Endothelial cell of umbilical vein (primary cell): ENCODE measurements around the gene KRTAP4-12. TPM values are rescaled to one million over a fixed set of nuclear protein-coding genes. Genes with fewer than 3 reads are reported as not detected.

Source experiments
- BruUV-seq: library from RNA; stranded (reverse); fragments of 400-500 nt; replicated peaks from 2 replicates; lab custom pipeline; 2021; lab: Mats Ljungman, UMichigan
- CTCF ChIA-PET: fragments of 300-600, 350-600 bp; sonication (Branson Sonifier 250); formaldehyde crosslinking; loops from one replicate; lab custom pipeline; 2021; ENCODE audit warnings: antibody characterized with exemption, inconsistent platforms; lab: Charles Lee
- POLR2A ChIA-PET: fragments of 300-600, 350-600 bp; sonication (Branson Sonifier 250); formaldehyde crosslinking; loops from one replicate; lab custom pipeline; 2021; ENCODE audit warnings: antibody characterized with exemption, inconsistent platforms; lab: Charles Lee
- DNase-seq: peaks from one replicate; pipeline ENCODE4 v3.0.0-alpha.2; 2011; ENCODE audit warnings: low read depth, low spot score
- FAIRE-seq: peaks from 2 replicates; lab custom pipeline; 2011; peaks lifted over from hg19 to GRCh38; lab: Jason Lieb, UNC
- H2AFZ ChIP-seq: 2 replicates; pipeline ENCODE4 v1.6.0; 2012; ENCODE audit warnings: low read depth, low read length, control low read depth, inconsistent platforms
- H3K27ac ChIP-seq: 2 replicates; pipeline ENCODE4 v1.5.1; 2011; ENCODE audit warnings: low read depth, mild to moderate bottlenecking, control low read depth, low read length, moderate library complexity; ENCODE audit not compliant: insufficient read depth
- H3K27me3 ChIP-seq, 2 experiments: 2 replicates each; pipeline versions ENCODE4 v1.6.0 to v1.6.1; 2011; ENCODE audit warnings: low read length in 2 of 2, mixed read lengths in 1 of 2; ENCODE audit not compliant: control insufficient read depth in 2 of 2, insufficient read depth in 2 of 2
- H3K36me3 ChIP-seq, 2 experiments: 2 replicates in 1 of 2; 3 replicates in 1 of 2; pipeline ENCODE4 v1.5.1; 2011; ENCODE audit warnings: low read length in 2 of 2, mild to moderate bottlenecking in 1 of 2, moderate library complexity in 1 of 2; ENCODE audit not compliant: control insufficient read depth in 2 of 2, insufficient read depth in 2 of 2; ENCODE audit errors: extremely low read depth in 1 of 2
- H3K4me1 ChIP-seq: 3 replicates; pipeline ENCODE4 v1.5.1; 2011; ENCODE audit warnings: mild to moderate bottlenecking, low read length; ENCODE audit not compliant: control insufficient read depth, insufficient read depth; ENCODE audit errors: extremely low read depth
- H3K4me2 ChIP-seq: 2 replicates; pipeline ENCODE4 v1.6.1; 2011; ENCODE audit warnings: low read length, control low read depth, mixed read lengths; ENCODE audit not compliant: insufficient read depth
- H3K4me3 ChIP-seq, 3 experiments: fragments of 200-600 bp in 1 of 3; sonication (generic), shearing (Covaris generic) in 1 of 3; replicated peaks in 1 of 3; 2 replicates each; pipeline ENCODE4 v1.5.1; 2011 to 2016; ENCODE audit warnings: control low read depth in 3 of 3, low read length in 3 of 3, mild to moderate bottlenecking in 2 of 3, inconsistent platforms in 1 of 3, low read depth in 1 of 3, moderate library complexity in 1 of 3; ENCODE audit not compliant: insufficient read depth in 1 of 3
- H3K79me2 ChIP-seq: 2 replicates; pipeline ENCODE4 v1.6.0; 2012; ENCODE audit warnings: low read length, inconsistent platforms; ENCODE audit not compliant: control insufficient read depth, insufficient read depth
- H3K9ac ChIP-seq: replicated peaks from 2 replicates; pipeline ENCODE3; 2011; ENCODE audit warnings: low read length, control low read depth; ENCODE audit not compliant: insufficient read depth; ENCODE audit errors: extremely low read depth
- H3K9me1 ChIP-seq: replicated peaks from 3 replicates; pipeline ENCODE4 v1.6.0; 2011; ENCODE audit warnings: mild to moderate bottlenecking, low read length; ENCODE audit not compliant: control insufficient read depth, insufficient read depth; ENCODE audit errors: extremely low read depth
- H3K9me3 ChIP-seq: replicated peaks from 2 replicates; pipeline ENCODE4 v1.5.1; 2012; ENCODE audit warnings: low read length, inconsistent platforms; ENCODE audit not compliant: control insufficient read depth, insufficient read depth
- H4K20me1 ChIP-seq: replicated peaks from 2 replicates; pipeline ENCODE3; 2011; ENCODE audit warnings: mild to moderate bottlenecking, low read length; ENCODE audit not compliant: control insufficient read depth, insufficient read depth; ENCODE audit errors: extremely low read depth
- EZH2 ChIP-seq: IDR thresholded peaks from 2 replicates; pipeline ENCODE4 v1.6.1; 2012; ENCODE audit warnings: borderline replicate concordance, low read depth, mild to moderate bottlenecking, moderate library complexity, low read length, inconsistent platforms; ENCODE audit not compliant: severe bottlenecking
- FOS ChIP-seq: IDR thresholded peaks from 2 replicates; pipeline ENCODE4 v1.6.1; 2011; ENCODE audit warnings: mild to moderate bottlenecking, low read length, moderate library complexity, borderline replicate concordance; ENCODE audit not compliant: insufficient read depth
- GATA2 ChIP-seq: IDR thresholded peaks from 2 replicates; pipeline ENCODE4 v1.7.0; 2011; ENCODE audit warnings: low read depth, mild to moderate bottlenecking, moderate library complexity, mixed read lengths, low read length; ENCODE audit not compliant: insufficient read length, insufficient read depth
- JUN ChIP-seq: IDR thresholded peaks from 2 replicates; pipeline ENCODE4 v1.6.1; 2011; ENCODE audit warnings: borderline replicate concordance, low read depth; ENCODE audit not compliant: insufficient read length, insufficient read depth
- MYC ChIP-seq: IDR thresholded peaks from one replicate; pipeline ENCODE4 v1.6.1; 2011; ENCODE audit warnings: mild to moderate bottlenecking, low read depth, low read length
- POLR2A ChIP-seq: IDR thresholded peaks from 2 replicates; pipeline ENCODE4 v1.6.1; 2012; ENCODE audit warnings: low read depth, mild to moderate bottlenecking, control low read depth, low read length
- POLR2AphosphoS5 ChIP-seq: IDR thresholded peaks from 2 replicates; pipeline ENCODE4 v1.6.1; 2012; ENCODE audit warnings: low read depth, mild to moderate bottlenecking, control low read depth, low read length, moderate library complexity; ENCODE audit not compliant: insufficient read depth
- dilution Hi-C: fragments of 300-500 bp; cut with MboI; formaldehyde crosslinking; loops from one replicate; pipeline ENCODE4 v1.15.0; 2019; ENCODE audit warnings: low sequenced_read_pairs; ENCODE audit not compliant: extremely low pct_ligation_motif_present
- intact Hi-C: fragments of 100-400 bp; cut with micrococcal nuclease; formaldehyde crosslinking; loops from one replicate; pipeline ENCODE4 v1.10.0; 2022
- polyA plus RNA-seq, 4 experiments: library from polyadenylated mRNA; depleted of rRNA in 3 of 4; stranded (reverse) in 3 of 4; unstranded in 1 of 4; fragments of >200 nt; gene quantifications; 2 replicates each; pipeline versions ENCODE4 v1.2.1 to v1.2.3, GENCODE V29; 2011 to 2012; ENCODE audit warnings: missing spikeins in 1 of 4
- total RNA-seq: library from RNA; stranded (reverse); gene quantifications from 2 replicates; pipeline ENCODE4 v1.2.3, GENCODE V29; 2021
- TF ChIP-seq, protein P1 (sequence below), 2 donors: IDR thresholded peaks; 1 replicate in 1 of 2; 2 replicates in 1 of 2; pipeline ENCODE4 v1.5.1; 2011; ENCODE audit warnings: low read length in 2 of 2, mild to moderate bottlenecking in 2 of 2, moderate library complexity in 2 of 2, control low read depth in 1 of 2, inconsistent platforms in 1 of 2, low read depth in 1 of 2; ENCODE audit not compliant: insufficient read depth in 1 of 2; ENCODE audit errors: extremely low read depth in 1 of 2
- TF ChIP-seq, protein P2 (sequence below): IDR thresholded peaks from 2 replicates; pipeline ENCODE4 v1.6.1; 2011; ENCODE audit not compliant: insufficient read depth, insufficient read length

The KRTAP4-12 gene
- total and polyA plus RNA-seq, 2 donors (not counting 3 experiments of a cell fraction or from before 2014, with no cell fraction given) = not detected

DNA sequence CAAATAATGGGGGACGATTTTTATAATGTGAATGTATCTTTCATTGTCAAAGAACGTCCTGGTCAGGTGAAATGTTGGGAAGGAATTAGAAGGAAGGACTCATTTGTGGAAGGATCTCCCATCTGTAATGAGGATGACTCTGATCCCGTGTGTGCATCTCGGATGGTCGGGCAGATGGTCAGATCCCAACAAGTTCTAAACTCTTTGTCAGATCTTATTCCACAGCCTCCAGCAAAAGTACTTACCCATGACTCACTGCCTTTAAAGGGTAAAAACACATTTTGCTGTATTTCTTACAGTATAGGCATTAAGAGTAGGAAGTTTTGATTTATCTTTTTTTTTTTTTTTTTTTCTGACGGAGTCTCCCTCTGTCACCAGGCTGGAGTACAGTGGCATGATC lies 25.5 kb downstream of the KRTAP4-12 start:
- DNase-seq = no peak

DNA sequence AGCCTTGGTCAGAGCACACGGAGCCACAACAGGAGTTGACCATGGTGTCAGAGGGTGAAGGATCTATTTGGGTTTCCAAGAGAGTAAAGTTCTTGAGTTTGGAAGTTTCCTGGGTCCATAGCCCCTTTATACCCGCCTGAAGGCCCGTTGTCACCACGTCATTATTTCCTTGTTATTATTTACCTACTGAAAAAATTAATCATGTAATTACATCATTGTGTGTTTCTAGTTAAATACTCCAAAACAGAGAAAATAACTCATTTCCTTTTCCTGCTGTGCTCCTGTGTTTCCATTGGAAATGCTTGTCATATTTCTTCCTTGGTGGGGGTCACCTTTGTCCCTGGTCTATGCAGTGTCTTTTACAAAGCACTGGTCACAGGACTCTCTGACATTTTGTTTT lies 25.9 kb downstream of the KRTAP4-12 start, which contains the start of gene KRTAP4-8:
Gene KRTAP4-8, minus strand, starts transcription at position 101 of the 400 bp plus-strand sequence. Its CDS starts 58 bp downstream, at position 43.
- Histone ChIP-seq H3K4me2 (no peak within 1 kb of the TSS), H3K27me3 (no peaks in the 10 kb centered on the region), H3K27ac (no peak within 1 kb of the TSS), H3K9me3 (no peaks in the 10 kb centered on the region), H2AFZ (no peak within 1 kb of the TSS), H3K9me1 (no peaks in the 10 kb centered on the region), H3K4me1 (peaks cover 2% of the 10 kb centered on the region), H3K79me2 (no peaks in the 10 kb centered on the region), H3K36me3 (no peaks in the 10 kb centered on the region), H4K20me1 (no peaks in the 10 kb centered on the region), H3K9ac (no peak within 1 kb of the TSS), H3K4me3 (no peak within 1 kb of the TSS)
- no peak for FAIRE-seq
- POLR2A ChIA-PET = no interaction called here
- CTCF ChIA-PET = no interaction called here
- intact Hi-C loops = no loop called here
- TF ChIP-seq JUN = no peak
- TF ChIP-seq MYC = no peak
- TF ChIP-seq, protein P1, sequence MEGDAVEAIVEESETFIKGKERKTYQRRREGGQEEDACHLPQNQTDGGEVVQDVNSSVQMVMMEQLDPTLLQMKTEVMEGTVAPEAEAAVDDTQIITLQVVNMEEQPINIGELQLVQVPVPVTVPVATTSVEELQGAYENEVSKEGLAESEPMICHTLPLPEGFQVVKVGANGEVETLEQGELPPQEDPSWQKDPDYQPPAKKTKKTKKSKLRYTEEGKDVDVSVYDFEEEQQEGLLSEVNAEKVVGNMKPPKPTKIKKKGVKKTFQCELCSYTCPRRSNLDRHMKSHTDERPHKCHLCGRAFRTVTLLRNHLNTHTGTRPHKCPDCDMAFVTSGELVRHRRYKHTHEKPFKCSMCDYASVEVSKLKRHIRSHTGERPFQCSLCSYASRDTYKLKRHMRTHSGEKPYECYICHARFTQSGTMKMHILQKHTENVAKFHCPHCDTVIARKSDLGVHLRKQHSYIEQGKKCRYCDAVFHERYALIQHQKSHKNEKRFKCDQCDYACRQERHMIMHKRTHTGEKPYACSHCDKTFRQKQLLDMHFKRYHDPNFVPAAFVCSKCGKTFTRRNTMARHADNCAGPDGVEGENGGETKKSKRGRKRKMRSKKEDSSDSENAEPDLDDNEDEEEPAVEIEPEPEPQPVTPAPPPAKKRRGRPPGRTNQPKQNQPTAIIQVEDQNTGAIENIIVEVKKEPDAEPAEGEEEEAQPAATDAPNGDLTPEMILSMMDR (IDR thresholded peaks at IDR 0.05; ENCODE audit: extremely low read depth in 1 of 2, insufficient read depth in 1 of 2, low read depth in 1 of 2, low read length in 2 of 2) = no peak
- no peak for TF ChIP-seq POLR2A
- no peak for TF ChIP-seq GATA2
- TF ChIP-seq, protein P2, sequence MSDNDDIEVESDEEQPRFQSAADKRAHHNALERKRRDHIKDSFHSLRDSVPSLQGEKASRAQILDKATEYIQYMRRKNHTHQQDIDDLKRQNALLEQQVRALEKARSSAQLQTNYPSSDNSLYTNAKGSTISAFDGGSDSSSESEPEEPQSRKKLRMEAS = no peak
- no peak for TF ChIP-seq FOS
- TF ChIP-seq EZH2 = no peak
- TF ChIP-seq POLR2AphosphoS5 = no peak
- no peak for DNase-seq
- dilution Hi-C loops = no loop called here
- no TSS peak for BruUV-seq

More for the DNA sequence above, 25.5 kb downstream of the KRTAP4-12 start:
- Histone ChIP-seq H3K9me1 (no peaks in the 10 kb centered on the region), H3K9me3 (no peaks in the 10 kb centered on the region), H3K27ac (no peak overlapping the region), H3K79me2 (no peaks in the 10 kb centered on the region), H3K4me2 (no peak overlapping the region), H3K4me3 (no peak overlapping the region), H3K27me3 (no peaks in the 10 kb centered on the region), H3K36me3 (no peaks in the 10 kb centered on the region), H4K20me1 (no peaks in the 10 kb centered on the region), H2AFZ (no peak overlapping the region), H3K4me1 (peaks cover 2% of the 10 kb centered on the region), H3K9ac (no peak overlapping the region)
- no peak for FAIRE-seq
- TF ChIP-seq, protein P1 (IDR thresholded peaks at IDR 0.05; ENCODE audit: extremely low read depth in 1 of 2, insufficient read depth in 1 of 2, low read depth in 1 of 2, low read length in 2 of 2) = no peak
- no peak for TF ChIP-seq JUN
- TF ChIP-seq FOS = no peak
- ChIA-PET CTCF (no interaction called here), POLR2A (no interaction called here)
- dilution Hi-C loops = no loop called here
- no TSS peak for BruUV-seq
- intact Hi-C loops = no loop called here
